NCI-H82 treated with DMSO at 0.1 percent for 48 hours (cell line): ENCODE data around the gene STRA8.
"Not testable (repeated sequence)": the region's sequence is repeated elsewhere in the genome, so short reads cannot be mapped to it uniquely, and the experiment has no call there.

Source experiments
- DNase-seq: peaks from one replicate; lab custom pipeline; 2025; ENCODE audit not compliant: unreplicated experiment; lab: John Stamatoyannopoulos, UW

Gene STRA8

DNA sequence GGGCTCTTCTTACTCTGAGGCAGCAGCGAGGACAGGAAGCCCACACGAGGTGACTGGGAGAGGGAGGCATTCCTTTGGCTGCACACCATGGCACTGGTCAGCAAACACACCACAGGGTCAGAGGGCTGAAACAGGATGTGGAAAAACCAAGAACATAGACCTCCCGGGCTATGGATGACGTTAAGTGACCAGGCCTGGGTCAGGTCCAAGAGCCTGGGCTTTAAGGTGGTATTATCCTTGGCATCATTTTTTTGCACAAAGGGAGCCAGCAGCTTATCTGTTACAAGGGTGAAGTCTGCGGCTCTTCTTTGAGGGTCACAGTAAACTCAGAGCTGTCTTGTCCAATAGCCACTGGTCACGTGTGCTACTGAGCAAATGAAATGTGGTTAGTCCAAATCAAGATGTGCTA lies 29.3 kb upstream of the STRA8 start:
- no peak for DNase-seq

DNA sequence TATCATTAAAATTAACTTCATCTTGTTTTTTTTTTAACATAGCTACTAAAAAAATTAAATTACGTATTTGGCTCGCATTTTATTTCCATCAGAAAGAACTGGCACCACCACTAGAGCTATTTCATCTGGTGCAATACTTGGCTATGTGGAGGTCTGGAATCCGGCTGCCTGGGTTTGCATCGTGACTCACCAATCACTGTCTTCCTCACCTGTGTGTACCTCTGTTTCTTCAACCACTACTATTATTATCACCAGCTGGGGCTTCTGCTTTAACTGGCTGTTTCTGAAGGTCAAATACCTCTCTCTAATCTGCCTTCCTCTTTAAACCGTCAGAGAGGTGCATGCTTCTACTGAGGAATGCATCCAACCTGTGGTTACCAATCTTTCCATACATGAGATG lies 28.8 kb upstream of the STRA8 start:
- DNase-seq: no peak

DNA sequence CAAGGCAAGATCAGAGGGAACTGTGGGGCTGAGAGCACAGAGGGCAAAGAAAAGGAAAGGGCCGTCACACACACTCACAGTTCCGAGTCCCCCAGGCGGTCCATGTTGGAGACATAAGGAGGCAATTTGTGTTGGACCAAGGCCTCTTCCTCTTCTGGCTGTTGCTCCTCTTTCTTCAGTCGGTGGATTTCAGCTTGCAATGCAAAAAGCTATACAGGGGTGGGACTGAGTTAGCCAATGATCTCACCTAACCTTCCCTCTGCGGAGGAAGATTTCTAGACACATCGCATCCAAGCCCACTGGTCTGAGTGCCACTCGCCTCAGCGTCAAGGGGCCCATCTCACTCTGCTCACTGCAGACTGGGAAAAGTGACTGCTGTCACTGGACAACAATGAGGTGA lies 27.8 kb upstream of the STRA8 start:
- DNase-seq: no peak

DNA sequence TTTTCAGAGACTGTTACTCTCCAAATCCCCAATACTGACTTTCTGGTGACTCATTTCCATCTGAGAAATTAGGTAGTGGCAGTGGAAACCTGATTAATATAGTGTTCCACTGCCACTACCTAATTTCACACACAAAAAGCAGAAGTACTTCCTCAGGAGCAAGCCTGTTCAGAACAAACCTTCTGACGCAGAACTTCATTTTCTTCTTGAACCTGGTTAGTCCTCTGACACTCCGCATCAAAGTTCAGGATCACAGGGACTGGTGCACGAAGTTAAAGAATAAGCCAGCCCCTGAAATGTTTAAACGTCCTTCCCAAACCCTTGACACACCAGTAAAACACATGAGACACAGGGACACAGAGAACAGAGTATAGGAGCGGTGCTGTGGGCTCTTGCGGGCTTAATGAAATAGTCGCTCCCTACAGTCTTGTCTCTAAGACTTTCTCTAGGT lies 26.7 kb upstream of the STRA8 start:
- DNase-seq: no peak

DNA sequence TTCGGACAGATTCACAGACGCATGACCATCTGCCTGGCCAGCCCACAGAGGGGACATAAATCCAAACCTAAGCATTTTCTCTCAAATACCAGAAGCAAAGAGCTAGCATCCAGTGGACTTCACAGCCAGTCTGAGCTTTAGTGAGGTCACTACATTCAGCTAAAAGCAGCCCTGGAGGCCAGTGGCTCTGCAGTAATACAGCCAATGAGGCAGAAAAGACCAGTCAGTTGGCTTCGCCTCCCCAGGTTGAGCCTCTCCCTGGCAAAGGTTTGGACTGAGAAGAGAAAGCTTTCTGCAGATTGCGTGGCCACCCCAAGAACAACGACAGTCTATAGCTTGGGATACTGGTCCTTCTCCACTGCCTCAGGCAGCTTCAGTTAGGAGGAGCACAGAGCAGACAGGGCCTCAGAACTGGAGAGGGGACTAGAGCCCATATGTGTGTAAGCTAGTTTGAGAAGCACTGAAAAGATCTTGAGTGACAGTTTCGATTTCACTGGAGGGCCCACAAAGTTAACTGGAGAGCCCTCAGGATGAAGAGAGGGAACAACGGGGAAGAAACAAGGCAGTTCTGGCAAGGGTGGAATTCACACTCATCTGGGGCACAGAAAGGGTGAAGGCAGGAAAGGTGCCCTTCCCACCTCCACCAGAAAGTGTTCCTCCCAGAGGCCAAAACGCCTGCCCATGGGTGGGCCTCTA lies 26.1 kb upstream of the STRA8 start:
- DNase-seq: no peak

DNA sequence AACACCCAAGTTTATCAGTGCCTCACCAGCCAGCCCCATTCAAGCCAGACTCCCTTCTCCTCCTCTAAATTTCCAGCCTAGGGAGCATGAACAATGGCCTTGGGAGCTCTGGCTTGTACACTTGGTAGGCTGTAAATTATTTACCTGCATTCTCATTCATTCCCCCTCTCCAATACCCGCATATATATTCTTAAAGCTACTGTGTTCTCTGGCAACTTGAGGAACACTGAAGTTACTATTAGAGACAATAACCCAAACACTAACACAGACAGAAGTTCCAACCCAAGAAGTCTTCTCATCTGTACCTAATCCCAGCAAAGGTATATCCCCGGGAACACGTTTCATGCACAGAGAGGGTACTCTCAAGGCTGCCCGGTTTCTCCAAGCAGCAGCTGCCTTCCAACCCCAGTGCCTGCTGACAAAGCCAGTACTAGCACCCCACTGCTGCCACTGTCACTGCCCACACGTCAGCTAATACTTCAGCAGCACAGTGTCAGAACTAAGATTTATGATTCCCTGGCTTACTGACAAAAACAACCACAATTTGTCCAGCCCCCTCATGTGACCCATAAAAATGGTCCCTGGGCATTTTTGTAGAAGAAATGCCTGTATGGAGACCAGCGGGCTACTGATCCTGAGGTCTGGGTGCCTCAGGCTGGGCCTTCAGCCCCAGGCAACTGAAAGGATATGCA lies 25.4 kb upstream of the STRA8 start:
- DNase-seq: no peak

DNA sequence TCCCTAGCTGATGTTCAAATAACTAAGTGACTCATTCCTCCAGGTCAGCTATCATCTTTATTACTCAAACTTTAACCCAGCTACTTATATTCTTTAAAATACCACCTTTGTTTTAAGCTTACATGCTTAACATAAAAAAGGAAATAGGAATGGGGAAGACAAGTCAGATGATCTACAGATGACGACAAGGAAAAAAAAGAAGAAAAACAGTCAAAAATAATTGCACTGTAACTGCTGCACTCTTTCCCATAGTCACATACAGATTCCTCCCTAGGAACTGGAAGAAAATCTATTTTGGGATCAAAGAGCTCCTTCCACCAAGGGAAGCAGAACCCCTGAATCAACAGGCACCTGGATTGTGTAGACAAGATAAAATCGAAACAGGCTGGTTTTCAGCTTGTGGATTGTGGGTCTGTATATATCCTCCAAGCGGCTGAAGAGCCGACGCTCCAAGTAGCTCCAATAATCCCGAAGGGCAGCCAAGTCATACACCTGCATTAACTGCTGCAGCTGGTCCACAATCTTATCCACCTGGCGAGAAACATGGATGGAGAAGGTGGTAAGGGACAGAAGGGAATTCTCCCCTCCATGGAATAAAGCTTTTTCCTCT lies 24.3 kb upstream of the STRA8 start:
- DNase-seq: no peak

DNA sequence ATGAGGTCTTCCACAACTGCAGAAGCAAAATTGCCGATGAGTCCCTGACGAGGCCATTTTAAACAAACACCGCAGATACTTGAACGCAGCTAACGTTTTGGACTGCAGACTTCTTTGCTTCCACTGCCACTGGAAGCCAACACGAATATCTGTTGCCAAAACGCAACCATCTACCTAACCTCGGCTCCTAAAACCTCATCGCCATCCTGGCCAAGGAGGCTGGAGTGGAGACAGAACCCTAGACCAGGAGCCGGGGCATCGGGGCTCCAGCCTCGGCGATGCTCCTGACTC lies 22.8 kb upstream of the STRA8 start:
- DNase-seq: no peak

DNA sequence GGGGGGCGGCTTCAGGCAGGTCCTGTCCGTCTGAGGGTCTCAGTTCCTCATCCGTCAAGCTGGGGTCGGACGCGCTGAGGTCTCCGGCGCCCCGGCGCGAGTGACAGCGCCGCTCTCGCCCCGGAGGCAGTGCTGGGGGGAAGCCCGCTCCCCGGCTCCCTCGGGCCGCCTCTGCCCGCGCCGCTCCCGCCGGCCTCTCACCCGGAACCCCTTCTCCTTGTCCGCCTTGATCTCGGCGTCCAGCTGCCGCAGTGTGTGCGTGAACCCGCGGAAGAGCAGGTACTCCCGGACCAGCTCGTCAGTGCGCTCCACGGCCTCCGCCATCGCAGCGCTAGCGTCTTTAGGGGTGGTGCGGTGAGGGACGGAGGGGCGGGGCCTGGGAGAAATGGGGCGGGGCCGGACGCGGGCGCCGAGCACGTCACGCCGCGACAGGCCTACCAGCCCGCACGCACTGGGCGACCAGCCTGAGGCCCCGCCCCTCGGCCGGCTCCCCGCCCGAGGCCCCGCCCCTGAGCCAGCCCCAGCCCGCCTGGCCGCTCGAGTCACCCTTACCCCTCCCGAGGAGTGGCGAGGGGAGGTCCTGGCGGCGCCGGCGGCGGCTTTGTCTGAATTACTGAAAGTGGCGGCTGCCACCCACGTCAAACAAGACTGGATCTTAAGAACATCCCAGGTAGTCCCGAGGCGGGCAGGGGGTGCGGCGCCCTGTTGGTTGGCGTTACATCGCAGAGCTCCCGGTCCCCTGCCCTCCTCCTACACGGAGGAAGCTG lies 22.3 kb upstream of the STRA8 start, which contains the start of gene WDR91:
Gene WDR91, minus strand, starts transcription at position 348 of the 767 bp plus-strand sequence. Its CDS starts 24 bp downstream, at position 324.
- peak; percentile 82 for DNase-seq

DNA sequence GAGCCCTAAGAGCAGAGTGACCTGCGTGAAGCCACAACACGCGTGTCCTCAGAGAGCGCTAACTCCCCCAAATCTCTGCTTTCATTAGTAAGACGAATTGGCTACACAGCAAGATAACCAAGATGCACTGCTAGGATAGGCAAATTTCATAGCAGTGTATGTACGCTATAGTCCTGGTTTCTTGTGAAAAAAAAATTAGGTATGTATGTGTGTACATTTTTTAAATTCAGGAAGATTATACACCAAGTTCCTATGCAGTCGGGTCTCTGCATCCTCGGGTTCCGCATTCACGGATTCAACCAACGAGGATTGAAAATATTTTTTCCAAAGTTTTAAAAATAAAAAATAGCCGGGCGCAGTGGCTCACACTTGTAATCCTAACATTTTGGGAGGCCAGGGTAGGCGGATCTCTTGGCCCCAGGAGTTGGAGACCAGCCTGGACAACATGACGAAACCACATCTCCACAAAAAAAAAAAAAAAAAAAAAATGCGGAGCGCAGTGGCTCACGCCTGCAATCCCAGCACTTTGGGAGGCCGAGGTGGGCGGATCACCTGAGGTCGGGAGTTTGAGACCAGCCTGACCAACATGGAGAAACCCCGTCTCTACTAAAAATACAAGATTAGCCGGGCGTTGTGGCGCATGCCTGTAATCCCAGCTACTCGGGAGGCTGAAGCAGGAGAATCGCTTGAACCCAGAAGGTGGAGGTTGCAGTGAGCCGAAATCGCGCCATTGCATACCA lies 21.5 kb upstream of the STRA8 start:
- DNase-seq: not testable (repeated sequence)

DNA sequence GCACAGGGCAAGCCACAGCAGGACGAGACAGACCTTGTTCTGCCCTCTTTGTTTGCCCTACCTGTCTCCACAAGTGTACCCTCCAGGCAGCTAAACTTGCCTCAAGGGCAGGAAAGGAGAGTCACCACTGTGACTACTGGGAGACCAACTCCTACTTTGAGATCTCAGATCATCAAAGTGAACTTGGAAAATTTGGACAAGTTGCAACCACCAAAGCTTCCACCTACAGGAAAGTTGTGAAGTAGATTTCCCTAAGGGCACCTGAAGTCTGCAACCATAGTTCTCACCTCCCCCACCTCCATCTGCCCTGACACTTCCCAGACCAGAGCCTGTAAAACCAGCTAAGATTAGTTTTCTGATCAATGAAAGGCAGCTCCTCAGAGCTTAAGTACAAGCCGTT lies 19.8 kb upstream of the STRA8 start:
- DNase-seq: no peak

DNA sequence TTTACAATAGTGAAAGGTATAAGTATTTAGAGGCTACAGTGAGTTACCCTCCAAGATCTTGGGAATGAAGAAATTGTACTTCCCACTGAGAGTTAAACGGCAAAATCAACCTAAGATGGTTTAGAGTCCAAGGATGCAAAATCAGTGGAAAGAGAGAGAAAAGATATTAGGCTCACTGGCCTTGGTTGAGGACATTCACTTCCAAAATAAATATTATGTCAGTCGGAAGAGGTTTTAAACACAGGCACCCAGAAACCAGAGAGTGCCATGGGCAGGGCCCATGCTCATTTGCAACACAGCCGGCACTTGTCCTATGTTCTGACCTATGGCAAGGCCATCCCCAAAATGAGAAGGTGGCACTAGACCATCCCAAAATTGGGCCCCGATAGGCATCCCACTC lies 18.5 kb upstream of the STRA8 start:
- DNase-seq: no peak

DNA sequence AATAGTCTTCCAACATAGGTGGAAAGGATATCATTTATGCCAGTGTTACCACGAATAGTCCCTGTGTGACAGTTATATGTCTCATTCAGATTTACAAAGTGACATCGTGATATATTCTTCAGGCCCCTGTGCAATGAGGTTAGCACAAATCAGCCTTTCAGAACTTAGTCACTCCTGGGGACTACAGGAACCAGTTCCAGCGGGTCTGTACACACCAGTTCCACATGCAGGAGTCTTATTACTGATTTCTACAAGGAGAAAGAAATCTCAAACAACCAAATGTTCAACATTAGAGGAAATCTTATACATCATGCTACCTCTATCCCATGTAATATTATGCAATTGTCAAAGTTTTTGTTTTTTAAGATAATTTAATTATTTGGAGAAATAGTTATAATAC lies 17.9 kb upstream of the STRA8 start:
- no peak for DNase-seq

DNA sequence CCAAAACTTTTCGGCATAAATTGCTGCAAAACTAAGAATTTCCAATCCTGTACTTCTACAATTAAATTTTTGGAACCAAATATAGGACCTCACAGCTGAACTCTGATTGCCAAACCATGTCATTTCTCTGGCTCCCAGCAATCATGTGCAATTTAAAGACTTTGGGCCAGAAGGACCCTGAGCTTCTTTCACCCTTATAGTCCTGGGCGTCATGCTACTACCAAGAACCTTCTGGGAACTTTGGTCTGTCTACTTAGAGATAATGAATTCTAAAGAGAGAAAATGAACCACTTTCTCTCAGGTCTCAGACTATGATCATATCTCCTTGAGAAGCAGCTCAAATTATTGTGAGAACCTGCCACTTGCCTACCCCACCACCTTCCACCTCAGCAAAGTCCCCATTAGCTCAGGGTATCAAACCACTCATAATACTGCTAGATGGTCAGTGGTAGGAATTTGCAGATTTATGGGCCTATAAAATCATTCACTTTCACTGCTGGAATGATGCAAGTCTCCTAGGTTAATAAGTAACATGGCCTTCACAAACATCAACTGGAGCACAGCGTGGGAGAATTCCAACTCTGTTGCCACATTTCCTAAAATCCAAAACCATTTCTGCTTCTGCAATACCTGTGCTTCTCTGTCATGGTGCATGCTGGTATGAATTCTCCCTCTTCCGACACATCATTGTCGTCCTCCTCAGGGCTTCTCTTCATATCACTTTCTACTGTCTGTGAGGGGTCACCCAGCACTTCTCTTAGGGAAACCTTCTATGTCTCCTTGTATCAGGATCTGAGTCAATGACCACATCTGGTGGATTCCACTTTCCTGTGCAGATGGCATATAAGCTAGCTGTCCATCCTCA lies 15.8 kb upstream of the STRA8 start:
- DNase-seq: no peak

DNA sequence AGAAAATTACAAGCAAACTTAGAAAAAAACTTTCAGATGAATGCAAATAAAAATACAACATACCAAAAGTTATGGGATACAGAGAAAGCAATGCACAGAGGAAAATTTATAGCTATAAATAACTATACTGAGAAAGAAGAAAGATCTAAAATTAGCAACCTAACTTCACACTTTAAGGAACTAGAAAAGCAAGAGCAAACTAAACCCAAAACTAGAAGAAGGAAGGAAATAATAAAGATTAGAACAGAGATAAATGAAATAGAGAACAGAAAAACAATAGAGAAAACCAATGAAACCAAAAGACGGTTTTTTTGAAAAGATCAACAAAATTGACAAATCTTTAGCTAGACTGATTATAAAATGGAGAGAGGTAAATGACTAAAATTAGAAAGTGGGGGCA lies 9.6 kb upstream of the STRA8 start:
- no peak for DNase-seq

DNA sequence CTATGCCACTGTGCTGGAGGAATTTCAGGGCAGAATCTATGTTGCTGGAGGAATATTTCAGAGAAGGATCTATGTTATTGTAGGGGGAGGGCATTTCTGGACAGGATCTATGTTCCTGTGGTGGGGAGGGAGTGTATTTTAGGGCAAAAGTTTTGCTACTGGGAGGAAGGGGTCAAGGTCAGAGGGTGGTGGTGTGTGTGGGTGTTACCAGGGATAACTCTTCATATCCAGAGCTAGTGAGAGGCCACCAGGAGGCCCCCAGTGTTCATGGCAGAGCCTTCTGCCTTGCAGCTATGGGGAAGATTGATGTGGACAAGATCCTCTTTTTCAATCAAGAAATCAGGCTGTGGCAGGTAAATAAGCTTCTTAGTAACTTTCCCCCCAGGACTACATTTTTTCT lies 2.0 kb upstream of the STRA8 start:
- no peak for DNase-seq

DNA sequence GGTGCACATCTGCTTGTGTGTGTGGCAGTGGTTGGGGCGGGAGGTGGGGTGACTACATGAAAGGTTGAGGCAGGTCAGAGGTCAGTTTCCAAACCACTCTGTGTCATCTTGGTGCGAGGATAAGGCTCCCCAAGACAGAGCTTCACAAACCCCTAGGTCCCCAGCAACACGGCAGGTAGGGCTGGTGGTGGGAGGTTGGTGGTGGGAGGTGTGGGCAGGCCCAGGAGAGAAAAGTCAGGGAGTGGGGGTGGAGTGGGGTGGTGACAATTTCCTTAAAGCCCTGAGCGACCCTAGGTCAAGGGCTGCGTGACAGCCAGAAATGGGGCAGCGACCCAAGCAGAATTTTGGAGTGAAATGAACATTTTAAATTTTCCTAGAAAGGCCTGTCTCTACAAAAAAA lies 1.6 kb upstream of the STRA8 start:
- no peak for DNase-seq

DNA sequence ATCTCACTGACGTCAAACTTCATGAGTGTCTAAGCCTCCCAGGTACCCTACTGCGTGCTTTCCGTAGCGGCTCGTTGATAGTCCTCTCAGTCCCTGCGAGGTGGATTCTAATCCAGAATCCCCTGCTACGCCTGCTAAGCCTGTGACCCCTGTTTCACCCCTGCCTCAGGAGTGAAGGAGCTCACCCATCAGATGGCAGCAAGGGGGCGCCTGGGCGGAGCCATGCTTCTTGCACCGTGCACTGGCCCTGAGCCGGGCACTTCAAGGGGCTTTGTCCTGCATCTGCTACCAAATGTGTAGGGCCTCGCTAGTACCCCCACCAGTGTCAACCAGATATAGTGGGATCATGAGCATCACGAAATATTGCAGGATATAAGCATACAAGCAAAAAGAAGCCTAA lies 918 bp upstream of the STRA8 start:
- DNase-seq: peak; percentile 19

DNA sequence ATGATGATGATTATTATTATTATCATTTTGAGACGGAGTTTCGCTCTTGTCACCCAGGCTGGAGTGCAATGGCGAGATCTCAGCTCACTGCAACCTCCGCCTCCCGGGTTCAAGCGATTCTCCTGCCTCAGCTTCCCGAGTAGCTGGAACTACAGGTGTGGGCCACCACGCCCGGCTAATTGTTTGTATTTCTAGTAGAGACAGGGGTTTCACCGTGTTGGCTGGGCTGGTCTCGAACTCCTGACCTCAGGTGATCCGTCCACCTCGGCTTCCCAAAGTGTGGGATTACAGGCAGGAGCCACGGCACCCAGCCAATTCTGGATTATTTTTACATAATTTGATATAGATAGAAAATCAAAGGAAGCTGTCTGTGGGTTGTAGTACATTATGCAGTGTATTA lies 457 bp downstream of the STRA8 start:
- not testable (repeated sequence) for DNase-seq

DNA sequence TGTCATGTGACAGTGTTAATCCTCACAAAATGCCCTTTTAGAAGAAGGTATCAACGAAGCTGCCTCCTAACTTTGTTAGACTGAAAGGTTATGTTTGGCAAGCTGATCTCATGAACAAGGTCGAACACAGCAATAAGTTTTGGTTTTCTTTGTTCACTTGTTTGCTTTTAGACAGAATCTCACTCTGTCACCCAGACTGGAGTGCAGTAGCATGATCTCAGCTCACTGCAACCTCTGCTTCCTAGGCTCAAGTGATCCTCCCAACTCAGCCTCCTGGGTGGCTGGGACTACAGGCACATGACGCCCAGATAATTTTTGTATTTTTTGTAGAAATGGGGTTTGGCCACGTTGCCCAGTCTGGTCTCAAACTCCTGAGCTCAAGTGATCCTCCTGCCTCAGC lies 1.1 kb downstream of the STRA8 start:
- DNase-seq: no peak
